KG1 (cell line): ENCODE data around the gene TMEM41B.
"Not testable (repeated sequence)": the region's sequence is repeated elsewhere in the genome, so short reads cannot be mapped to it uniquely, and the experiment has no call there.

ENCODE experiments used
- DNase-seq: peaks from one replicate; lab custom pipeline; 2025; lab: John Stamatoyannopoulos, UW

TMEM41B gene

GRCh38 chr11:9304178-9304577, 10.2 kb downstream of the TMEM41B start:
- DNase-seq, result no peak

DNA sequence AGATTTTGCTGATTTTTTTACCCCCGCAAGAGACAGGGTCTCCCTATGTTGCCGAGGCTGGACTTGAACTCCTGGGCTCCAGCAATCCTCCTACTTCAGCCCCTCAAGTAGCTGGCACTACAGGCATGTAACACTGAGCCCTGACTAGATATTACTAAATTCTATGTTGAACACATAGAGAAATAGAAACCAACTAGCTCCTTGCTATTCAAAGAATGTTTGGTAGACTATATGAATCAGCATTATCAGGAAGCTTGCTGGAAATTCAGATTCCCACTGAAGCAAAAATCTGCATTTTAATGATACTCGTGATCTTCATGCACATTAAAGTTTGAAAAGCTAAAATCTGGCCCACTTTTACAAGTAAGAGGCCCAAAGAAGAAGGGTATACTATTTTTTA, 11.9 kb downstream of the TMEM41B start:
- DNase-seq, result no peak

GRCh38 chr11:9301720-9302119, 12.7 kb downstream of the TMEM41B start:
- DNase-seq, result no peak

DNA sequence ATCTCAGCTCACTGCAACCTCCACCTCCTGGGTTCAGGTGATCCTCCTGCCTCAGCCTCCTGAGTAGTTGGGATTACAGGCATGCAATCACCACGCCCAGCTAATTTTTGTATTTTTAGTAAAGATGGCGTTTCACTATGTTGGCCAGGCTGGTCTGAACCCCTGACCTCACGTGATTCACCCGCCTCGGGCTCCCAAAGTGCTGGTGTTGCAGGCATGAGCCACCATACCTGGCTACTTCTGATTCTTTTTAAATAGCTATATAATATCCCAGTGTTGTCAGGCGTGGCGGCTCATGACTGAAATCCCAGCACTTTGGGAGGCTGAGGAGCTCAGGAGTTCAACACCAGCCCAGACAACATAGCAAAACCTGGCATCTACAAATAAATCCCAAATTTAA, 20.7 kb downstream of the TMEM41B start:
- no peak for DNase-seq

DNA sequence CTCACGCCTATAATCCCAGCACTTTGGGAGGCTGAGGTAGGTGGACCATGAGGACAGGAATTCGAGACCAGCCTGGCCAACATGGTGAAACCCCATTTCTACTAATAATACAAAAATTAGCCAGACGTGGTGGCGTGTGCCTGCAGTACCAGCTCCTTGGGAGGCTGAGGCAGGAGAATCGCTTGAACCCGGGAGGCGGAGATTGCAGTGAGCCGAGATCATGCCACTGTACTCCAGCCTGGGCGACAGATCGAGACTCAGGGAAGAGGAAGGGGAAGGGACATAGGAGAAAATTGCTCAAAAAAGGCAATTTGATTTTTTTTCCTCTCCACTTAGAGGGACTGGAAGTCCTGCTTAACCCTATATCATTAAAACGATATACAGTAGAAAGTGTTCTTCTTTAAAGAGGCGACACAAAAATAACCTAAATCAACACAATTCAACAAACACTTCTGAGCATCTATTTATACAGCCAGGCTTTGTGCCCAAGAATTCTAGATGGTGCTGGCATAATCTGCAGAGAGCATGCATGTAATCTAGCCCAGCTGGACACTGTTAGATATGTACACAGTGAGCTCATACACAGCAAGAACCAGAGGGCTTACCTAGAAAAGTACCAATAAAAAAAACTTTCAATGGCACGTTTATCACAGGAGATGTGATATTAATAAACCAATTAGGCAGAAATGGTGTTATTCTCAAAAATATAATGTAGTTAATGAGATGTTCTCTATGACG, 28.4 kb downstream of the TMEM41B start:
- no peak for DNase-seq

GRCh38 chr11:9280655-9281301, 33.6 kb downstream of the TMEM41B start:
- DNase-seq, result peak; percentile 68

GRCh38 chr11:9277176-9277575, 37.2 kb downstream of the TMEM41B start:
- DNase-seq, result no peak

GRCh38 chr11:9276571-9276970, 37.8 kb downstream of the TMEM41B start:
- DNase-seq, result no peak

DNA sequence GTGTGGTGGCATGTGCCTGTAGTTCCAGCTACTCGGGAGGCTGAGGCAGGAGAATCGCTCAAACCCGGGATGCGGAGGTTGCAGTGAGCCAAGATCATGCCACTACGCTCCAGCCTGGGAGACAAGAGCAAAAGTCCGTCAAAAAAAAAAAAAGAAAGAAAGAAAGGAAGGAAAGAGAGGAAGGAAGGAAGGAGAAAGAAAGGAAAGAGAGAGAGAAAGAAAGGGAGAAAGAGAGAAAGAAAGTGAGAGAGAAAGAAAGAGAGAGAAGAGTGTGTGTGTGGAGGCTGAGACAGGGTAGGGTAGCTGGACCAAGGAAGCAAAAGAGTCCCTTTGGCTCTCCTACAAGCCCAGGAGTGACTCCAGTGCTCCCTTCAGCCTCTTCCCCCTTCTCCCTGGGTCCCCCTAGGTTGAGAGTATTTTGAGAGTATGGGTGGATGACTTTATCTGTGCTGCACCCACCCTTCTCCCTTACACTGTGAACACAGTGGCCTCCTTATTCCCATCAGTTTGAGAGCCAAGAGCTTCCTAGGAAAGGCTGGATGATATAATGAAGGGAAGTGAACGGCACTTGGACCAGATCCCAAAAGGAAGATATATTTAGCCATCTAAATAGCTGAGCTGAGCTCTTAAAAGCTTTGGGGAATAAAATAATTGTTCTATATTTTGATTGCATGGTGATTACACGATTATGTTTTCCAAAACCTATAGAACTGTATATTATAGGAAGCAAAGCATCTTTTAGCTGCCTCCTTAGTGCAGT, 39.7 kb downstream of the TMEM41B start:
- no peak for DNase-seq

DNA sequence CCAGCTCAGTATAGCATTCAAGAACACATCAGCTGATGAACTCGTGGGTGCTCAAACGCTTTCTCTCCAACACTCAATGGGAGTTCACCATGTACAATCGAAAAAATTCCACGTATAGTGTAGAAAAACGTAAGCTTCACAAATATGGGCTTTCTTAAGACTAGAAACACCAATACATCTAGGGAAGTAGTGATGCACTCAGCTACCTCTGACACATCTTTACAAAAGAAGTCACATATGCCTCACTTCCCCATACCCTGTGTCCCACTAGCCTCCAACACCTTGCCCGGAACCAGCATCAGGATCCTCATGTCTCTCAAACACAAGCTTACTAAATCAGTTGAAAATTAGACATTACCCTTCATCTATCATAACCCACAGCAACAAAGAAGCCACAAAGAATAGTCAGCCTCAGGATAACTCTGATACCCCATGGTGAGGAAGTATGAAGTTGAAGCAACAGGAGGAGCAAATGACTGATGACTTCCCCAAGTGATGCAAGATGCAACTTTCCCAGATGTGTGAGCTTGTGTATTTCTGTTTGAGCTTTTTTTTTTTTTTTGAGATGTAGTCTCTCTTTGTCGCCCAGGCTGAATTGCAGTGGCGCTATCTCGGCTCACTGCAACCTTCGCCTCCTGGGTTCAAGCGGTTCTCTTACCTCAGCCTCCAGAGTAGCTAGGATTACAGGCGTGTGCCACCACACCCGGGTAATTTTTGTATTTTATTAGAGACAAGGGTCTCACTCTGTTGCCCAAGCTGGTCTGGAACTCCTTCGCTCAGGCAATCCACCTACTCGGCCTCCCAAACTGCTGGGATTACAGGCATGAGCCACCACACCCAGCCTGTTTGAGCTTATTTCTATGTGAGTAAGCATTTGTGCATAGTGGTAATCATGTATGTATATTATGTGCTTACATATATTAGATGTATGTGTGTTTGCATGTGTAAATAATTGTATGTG, 40.7 kb downstream of the TMEM41B start:
- DNase-seq, result peak; percentile 30

GRCh38 chr11:9269492-9270013, 44.8 kb downstream of the TMEM41B start:
- DNase-seq, result no peak

DNA sequence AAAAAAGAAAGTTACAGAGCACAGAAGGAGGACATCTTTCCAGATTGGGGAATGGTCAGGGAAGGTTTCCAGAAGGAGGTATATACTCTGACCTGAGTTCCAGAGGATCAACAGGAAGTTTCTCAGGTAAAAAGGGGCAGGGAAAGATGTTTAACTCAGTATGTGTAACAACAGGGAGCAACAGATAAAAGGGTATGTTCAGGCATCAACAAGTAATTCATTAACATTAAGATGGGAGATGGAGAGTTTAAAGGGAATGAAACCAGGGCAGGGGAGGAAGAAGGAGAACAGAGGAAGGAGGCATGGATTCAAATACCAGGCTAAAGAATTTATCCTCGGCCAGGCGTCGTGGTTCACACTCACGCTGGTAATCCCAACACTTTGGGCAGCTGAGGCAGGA, 46.7 kb downstream of the TMEM41B start:
- no peak for DNase-seq

- no peak for DNase-seq
These were observed 47.5 kb downstream of the TMEM41B start for GRCh38 chr11:9266926-9267325.

GRCh38 chr11:9266132-9266736, 48.2 kb downstream of the TMEM41B start:
- DNase-seq, result no peak

DNA sequence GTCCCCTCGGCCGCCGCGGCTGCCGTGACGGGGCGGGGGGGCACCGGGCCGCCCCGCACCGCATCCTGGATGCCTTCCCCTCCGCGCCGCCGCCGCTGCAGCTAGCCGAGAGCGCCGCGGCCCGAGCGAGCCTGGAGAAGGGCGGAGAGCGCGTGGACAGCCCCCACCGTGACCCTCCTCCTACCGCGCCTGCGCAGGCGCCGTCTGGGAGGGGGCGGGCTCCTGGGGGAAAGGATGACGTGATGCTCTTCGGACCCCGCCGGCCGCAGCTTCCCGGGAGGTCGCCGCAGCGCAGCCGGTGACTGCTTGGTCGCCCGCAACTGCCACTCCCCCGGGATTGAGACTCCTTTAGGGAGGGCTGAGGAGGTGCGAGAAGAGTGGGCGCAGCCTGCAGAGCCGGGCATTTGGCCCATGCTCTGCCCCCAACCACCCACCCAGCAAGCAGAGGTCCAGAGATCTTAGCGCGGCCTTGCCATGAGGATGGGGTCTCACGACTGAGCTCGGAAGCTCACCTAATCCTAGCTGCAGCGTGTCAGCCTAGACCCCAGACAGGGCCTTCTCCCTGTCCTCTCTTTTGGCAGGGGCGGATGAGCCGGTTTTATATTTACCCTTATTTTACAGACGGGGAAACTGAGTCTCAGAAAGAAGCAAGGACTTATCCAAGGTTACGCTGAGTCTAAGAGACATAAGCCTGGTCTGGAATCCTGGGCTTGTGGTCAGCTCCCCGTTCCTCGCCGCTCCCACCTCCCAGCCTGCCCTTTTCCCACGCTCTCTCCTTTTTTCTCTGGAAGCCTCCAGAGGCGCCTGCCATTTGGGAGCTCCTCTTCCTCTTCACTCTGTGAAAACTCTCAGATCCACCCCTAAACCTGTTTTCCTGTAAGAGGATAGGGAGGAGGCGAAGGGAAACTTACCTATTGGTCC, 48.9 kb downstream of the TMEM41B start, which contains the start of gene DENND5A:
Gene DENND5A, minus strand, starts transcription at position 140 of the 921 bp plus-strand sequence. CDS start 281 bp downstream, outside the sequence.
- DNase-seq, result no peak

GRCh38 chr11:9264316-9265210, 49.8 kb downstream of the TMEM41B start:
- peak; percentile 59 for DNase-seq

DNA sequence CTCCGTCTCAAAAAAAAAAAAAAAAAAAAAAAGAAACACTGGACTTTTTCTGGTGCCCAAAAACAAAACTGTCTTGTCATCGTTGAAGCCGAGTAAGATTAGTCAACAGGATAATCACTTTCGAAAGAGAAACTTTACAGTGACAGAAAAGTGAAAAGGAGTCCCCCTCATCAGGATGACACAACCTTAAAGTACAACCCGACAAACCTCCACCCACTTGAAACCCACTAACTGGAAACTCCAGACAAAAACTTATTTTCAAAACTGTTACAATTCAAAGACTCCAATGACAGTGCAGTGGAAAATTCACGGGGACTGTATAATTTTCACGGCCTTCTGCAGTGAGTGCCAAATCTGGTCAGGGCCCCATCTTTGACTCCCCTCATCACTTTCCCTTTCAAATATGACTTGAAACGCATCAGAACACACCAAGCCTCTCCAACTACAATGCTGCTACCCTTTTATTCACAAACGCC, 50.5 kb downstream of the TMEM41B start:
- DNase-seq, result no peak

- DNase-seq, result not testable (repeated sequence)
These were observed 53.6 kb downstream of the TMEM41B start for GRCh38 chr11:9260838-9261146.
